GM12878 (cell line): ENCODE data around the gene SRPK2. TPM values are rescaled to one million over a fixed set of nuclear protein-coding genes. Genes with fewer than 3 reads are reported as not detected.

Source experiments
- ATAC-seq: fragments of 200-7000 bp; cut with Tn5 transposase; 3 replicates; pipeline ENCODE4 v1.9.1; 2020; ENCODE audit warnings: mild to moderate bottlenecking, moderate library complexity
- BruUV-seq: library from RNA; stranded (reverse); fragments of 400-500 nt; replicated peaks from 2 replicates; lab custom pipeline; 2021; lab: Mats Ljungman, UMichigan
- CTCF ChIA-PET: fragments of 300-600 bp; sonication (Branson Sonifier 250); formaldehyde crosslinking; extraction: SDS; loops from one replicate; lab custom pipeline; 2021; ENCODE audit warnings: inconsistent platforms; lab: Yijun Ruan, JAX
- POLR2A ChIA-PET: fragments of 350-600 bp; formaldehyde crosslinking; extraction: SDS; loops from one replicate; lab custom pipeline; 2021; ENCODE audit warnings: inconsistent platforms; lab: Charles Lee
- RAD21 ChIA-PET: fragments of 300-600 bp; sonication (Branson Sonifier 250); formaldehyde crosslinking; loops from one replicate; lab custom pipeline; 2023; ENCODE audit warnings: antibody characterized with exemption; ENCODE audit not compliant: unreplicated experiment; lab: Charles Lee
- SMC1A ChIA-PET: fragments of 300-600 bp; sonication (Branson Sonifier 250); formaldehyde crosslinking; loops from one replicate; lab custom pipeline; 2023; ENCODE audit not compliant: unreplicated experiment, uncharacterized antibody; lab: Charles Lee
- DNase-seq: peaks from one replicate; pipeline ENCODE4 v3.0.0-alpha.2; 2011; ENCODE audit warnings: low read depth, low spot score
- FAIRE-seq: peaks from 3 replicates; lab custom pipeline; 2011; peaks lifted over from hg19 to GRCh38; lab: Jason Lieb, UNC
- H2AFZ ChIP-seq: 2 replicates; pipeline ENCODE4 v1.6.0; 2011; ENCODE audit warnings: low read depth, low read length, control low read depth; ENCODE audit not compliant: control insufficient read depth
- H3K27ac ChIP-seq: 2 replicates; pipeline ENCODE4 v1.5.1; 2011; ENCODE audit warnings: control low read depth; ENCODE audit not compliant: control insufficient read depth, insufficient read depth
- H3K27me3 ChIP-seq, 2 experiments: replicated peaks in 1 of 2; 2 replicates each; pipeline versions ENCODE4 v1.6.0 to v1.6.1; 2011; ENCODE audit warnings: low read length in 1 of 2; ENCODE audit not compliant: control insufficient read depth in 2 of 2, insufficient read depth in 2 of 2
- H3K36me3 ChIP-seq, 2 experiments: 2 replicates each; pipeline ENCODE4 v1.5.1; 2011; ENCODE audit warnings: low read length in 1 of 2; ENCODE audit not compliant: control insufficient read depth in 2 of 2, insufficient read depth in 2 of 2
- H3K4me1 ChIP-seq: 2 replicates; pipeline ENCODE4 v1.6.1; 2011; ENCODE audit warnings: mild to moderate bottlenecking, low read length, moderate library complexity, mixed read lengths; ENCODE audit not compliant: control insufficient read depth, insufficient read depth
- H3K4me2 ChIP-seq: 2 replicates; pipeline ENCODE4 v1.6.0; 2011; ENCODE audit warnings: control low read depth; ENCODE audit not compliant: control insufficient read depth, insufficient read depth
- H3K4me3 ChIP-seq: fragments of 200-600 bp; sonication (generic); 2 replicates; pipeline ENCODE4 v1.5.1; 2016
- H3K79me2 ChIP-seq: 2 replicates; pipeline ENCODE4 v1.6.0; 2011; ENCODE audit warnings: low read length; ENCODE audit not compliant: control insufficient read depth, insufficient read depth
- H3K9ac ChIP-seq: 2 replicates; pipeline ENCODE4 v1.8.0; 2011; ENCODE audit warnings: low read length, control low read depth, mixed read lengths; ENCODE audit not compliant: control insufficient read depth, insufficient read depth
- H3K9me3 ChIP-seq: replicated peaks from 3 replicates; pipeline ENCODE4 v1.5.1; 2011; ENCODE audit warnings: mild to moderate bottlenecking, low read length; ENCODE audit not compliant: control insufficient read depth, insufficient read depth
- H4K20me1 ChIP-seq: 2 replicates; pipeline ENCODE4 v1.6.0; 2011; ENCODE audit not compliant: control insufficient read depth, insufficient read depth
- BRCA1 ChIP-seq: IDR thresholded peaks from 2 replicates; pipeline ENCODE4 v1.6.1; 2011; ENCODE audit warnings: low read depth, low read length, improper control_type of control experiment
- E2F4 ChIP-seq: IDR thresholded peaks from 2 replicates; pipeline ENCODE4 v1.6.1; 2012; ENCODE audit warnings: low read depth, low read length, improper control_type of control experiment
- KLF5 ChIP-seq: fragments of 450-650 bp; IDR thresholded peaks from 2 replicates; pipeline ENCODE4 v1.6.1; 2014; ENCODE audit warnings: mild to moderate bottlenecking; ENCODE audit not compliant: partially characterized antibody
- NBN ChIP-seq: fragments of 450-650 bp; IDR thresholded peaks from 2 replicates; pipeline ENCODE4 v1.6.1; 2016
- NFYB ChIP-seq: IDR thresholded peaks from 2 replicates; pipeline ENCODE4 v1.6.1; 2011; ENCODE audit warnings: low read depth, mild to moderate bottlenecking, low read length, improper control_type of control experiment, moderate library complexity; ENCODE audit not compliant: insufficient read depth
- NR2C2 ChIP-seq: IDR thresholded peaks from 2 replicates; pipeline ENCODE4 v1.6.1; 2011; ENCODE audit warnings: borderline replicate concordance, low read depth; ENCODE audit not compliant: control insufficient read depth, insufficient read length
- PAX5 ChIP-seq: IDR thresholded peaks from 2 replicates; pipeline ENCODE4 v1.6.1; 2011; ENCODE audit warnings: low read depth, low read length, borderline replicate concordance
- SP1 ChIP-seq: IDR thresholded peaks from one replicate; pipeline ENCODE4 v1.6.1; 2011; ENCODE audit warnings: low read depth, low read length
- ZBTB40 ChIP-seq: fragments of 450-650 bp; IDR thresholded peaks from 2 replicates; pipeline ENCODE4 v1.6.1; 2016; ENCODE audit warnings: mild to moderate bottlenecking, moderate library complexity, borderline replicate concordance
- ZNF217 ChIP-seq: fragments of 450-650 bp; IDR thresholded peaks from 2 replicates; pipeline ENCODE4 v1.6.1; 2017; ENCODE audit warnings: antibody characterized with exemption, mild to moderate bottlenecking
- ZZZ3 ChIP-seq: IDR thresholded peaks from 2 replicates; pipeline ENCODE4 v1.6.1; 2011; ENCODE audit warnings: low read depth; ENCODE audit not compliant: control insufficient read depth, insufficient read length
- WGBS: methylation state at CpG from one replicate; pipeline ENCODE4 v1.1.6; 2016; ENCODE audit warnings: low lambda C conversion rate; ENCODE audit not compliant: insufficient replicate concordance, insufficient coverage; ENCODE audit errors: missing lambda C conversion rate; 5-methylcytosine and 5-hydroxymethylcytosine counted together
- in situ Hi-C: fragments of 300-500 bp; cut with MboI; formaldehyde crosslinking; loops from 9 replicates; pipeline ENCODE4 v1.14.3; 2018; ENCODE audit warnings: mixed read lengths
- intact Hi-C: fragments of 100-400 bp; cut with micrococcal nuclease; formaldehyde crosslinking; loops from one replicate; pipeline ENCODE4 v1.14.2; 2022; ENCODE audit not compliant: unreplicated experiment
- polyA plus RNA-seq, 11 experiments: library from polyadenylated mRNA; depleted of rRNA in 4 of 11; unstranded in 6 of 11; stranded (reverse) in 5 of 11; fragments of >200 nt; fragmentation: Nextera tagmentation in 4 of 11; fragmentation: Illumina TruSeq in 1 of 11; extraction: Ambion mirVana in 4 of 11; extraction: Trizol in 1 of 11; gene quantifications; 1 replicate in 1 of 11; 2 replicates in 10 of 11; pipeline versions ENCODE4 v1.2.1 to v1.2.3, GENCODE V29; 2011 to 2016; ENCODE audit warnings: inconsistent platforms in 2 of 11, missing spikeins in 2 of 11, low read depth in 1 of 11
- total RNA-seq, 4 experiments: library from RNA; depleted of rRNA in 3 of 4; stranded (reverse); fragments of >200 nt in 3 of 4; fragmentation: Illumina TruSeq in 1 of 4; extraction: Trizol in 1 of 4; gene quantifications; 2 replicates each; pipeline versions ENCODE4 v1.2.1 to v1.2.3, GENCODE V29; 2013 to 2021

SRPK2 gene
- total and polyA plus RNA-seq, 10 of the 15 experiments (the other 5 are each of a cell fraction or from before 2014, with no cell fraction given): 13.2 to 32.8 (median 24.5) TPM

GRCh38 chr7:105250706-105251105 is 138.0 kb downstream of the SRPK2 start:
- no peak for ATAC-seq
- Histone ChIP-seq H2AFZ (no peak overlapping the region), H3K27ac (no peak overlapping the region), H3K79me2 (no peaks in the 10 kb centered on the region), H3K9me3 (no peaks in the 10 kb centered on the region), H3K4me2 (no peak overlapping the region), H3K27me3 (no peaks in the 10 kb centered on the region), H3K4me1 (no peaks in the 10 kb centered on the region), H3K4me3 (no peak overlapping the region), H4K20me1 (no peaks in the 10 kb centered on the region), H3K36me3 (no peaks in the 10 kb centered on the region), H3K9ac (no peak overlapping the region)
- SMC1A ChIA-PET: interaction anchor here (1.2 to 2.6 kb wide), 4 partner anchors 10 to 53 kb away, joined by 3 to 25 read pairs (median 5); no protein-coding TSS in a partner anchor
- FAIRE-seq: no peak
- RAD21 ChIA-PET: no interaction called here
- TF ChIP-seq NFYB (no peak), E2F4 (no peak), SP1 (no peak), PAX5 (no peak)
- 94% methylated on average over 3 of the region's 3 CpGs for WGBS
- in situ Hi-C loops: no loop called here
- no peak for DNase-seq
- POLR2A ChIA-PET: interaction anchor here (0.8 to 1.1 kb wide), 2 partner anchors 9 to 11 kb away, joined by 3 read pairs; no protein-coding TSS in a partner anchor
- BruUV-seq: no TSS peak
- intact Hi-C loops: no loop called here
- CTCF ChIA-PET: interaction anchor here (1.1 to 3.5 kb wide), 4 partner anchors 9 to 269 kb away, joined by 3 to 15 read pairs (median 4); no protein-coding TSS in a partner anchor

GRCh38 chr7:105250239-105250638 is 138.5 kb downstream of the SRPK2 start:
- 99% methylated on average over 4 of the region's 4 CpGs for WGBS
- no peak for TF ChIP-seq NR2C2
- TF ChIP-seq KLF5: no peak
- no peak for TF ChIP-seq ZZZ3
- TF ChIP-seq ZBTB40: no peak
- no peak for TF ChIP-seq BRCA1
- no peak for TF ChIP-seq NBN
- no peak for TF ChIP-seq ZNF217
- TF ChIP-seq, all 136 proteins: peak for 0
- ChIA-PET CTCF (interaction anchor here (1.1 to 3.5 kb wide), 4 partner anchors 9 to 269 kb away, joined by 3 to 15 read pairs (median 4); no protein-coding TSS in a partner anchor), SMC1A (interaction anchor here (0.7 to 2.6 kb wide), 4 partner anchors 9 to 70 kb away, joined by 3 to 25 read pairs (median 4); no protein-coding TSS in a partner anchor), RAD21 (no interaction called here), POLR2A (interaction anchor here (0.8 to 1.1 kb wide), 2 partner anchors 8 to 11 kb away, joined by 3 read pairs; no protein-coding TSS in a partner anchor)
- H4K20me1 ChIP-seq: no peaks in the 10 kb centered on the region
- H3K36me3 ChIP-seq: no peaks in the 10 kb centered on the region
- FAIRE-seq: no peak
- no peak for DNase-seq
- in situ Hi-C loops (no loop called here), intact Hi-C loops (no loop called here)
- H2AFZ ChIP-seq: no peak overlapping the region
- H3K4me1 ChIP-seq: no peaks in the 10 kb centered on the region
- no peak overlapping the region for H3K4me2 ChIP-seq
- no peak overlapping the region for H3K9ac ChIP-seq
- no TSS peak for BruUV-seq
- H3K9me3 ChIP-seq: no peaks in the 10 kb centered on the region; the same call in 2 of the 3 replicates
- ATAC-seq: no peak
- no peaks in the 10 kb centered on the region for H3K27me3 ChIP-seq
- H3K4me3 ChIP-seq: no peak overlapping the region
- H3K27ac ChIP-seq: no peak overlapping the region
- no peaks in the 10 kb centered on the region for H3K79me2 ChIP-seq
